Psoas muscle (tissue), 8 donors: ENCODE data around the gene EID2B. TPM values are rescaled to one million over a fixed set of nuclear protein-coding genes. Genes with fewer than 3 reads are reported as not detected.

Source experiments
- ATAC-seq, 4 donors: fragments of 200-7000 bp; cut with Tn5 transposase; one replicate each; pipeline ENCODE4 v1.9.1; 2020; ENCODE audit warnings: moderate library complexity in 3 of 4, mild to moderate bottlenecking in 2 of 4
- DNase-seq, 2 donors: peaks; one replicate each; pipeline ENCODE4 v3.0.0-alpha.2; 2020
- H3K27ac ChIP-seq: fragments of 200-600 bp; one replicate; pipeline ENCODE4 v1.8.0; 2022
- H3K27me3 ChIP-seq, 3 donors: fragments of 200-600 bp in 1 of 3; one replicate each; pipeline versions ENCODE4 v1.6.1 to v1.8.0; 2013 to 2022; ENCODE audit warnings: low read length in 2 of 3, mild to moderate bottlenecking in 2 of 3, moderate library complexity in 1 of 3; ENCODE audit not compliant: insufficient read depth in 3 of 3
- H3K36me3 ChIP-seq, 2 donors: fragments of 200-600 bp in 1 of 2; one replicate each; pipeline versions ENCODE4 v1.6.1 to v1.8.0; 2013 to 2022; ENCODE audit warnings: low read depth in 1 of 2, mild to moderate bottlenecking in 1 of 2, moderate library complexity in 1 of 2; ENCODE audit not compliant: insufficient read depth in 1 of 2
- H3K4me1 ChIP-seq: fragments of 200-600 bp; one replicate; pipeline ENCODE4 v1.8.0; 2022
- H3K4me3 ChIP-seq: fragments of 200-600 bp; one replicate; pipeline ENCODE4 v1.8.0; 2022; ENCODE audit warnings: mild to moderate bottlenecking
- H3K9me3 ChIP-seq: fragments of 200-600 bp; one replicate; pipeline ENCODE4 v1.8.0; 2022
- WGBS, 3 donors: extraction: QIAGEN DNeasy Blood & Tissue Kit; methylation state at CpG; one replicate each; pipeline versions ENCODE4 v1.1.6 to v1.1.7; 2013; 5-methylcytosine and 5-hydroxymethylcytosine counted together
- intact Hi-C, 2 donors: fragments of 100-400 bp; cut with DNase I; formaldehyde crosslinking; loops; one replicate each; pipeline versions ENCODE4 v1.11.0 to v1.14.2; 2022
- polyA plus RNA-seq, 3 donors: library from polyadenylated mRNA; stranded (reverse); fragments of 200-250 nt; gene quantifications; one replicate each; pipeline ENCODE4 v1.2.3, GENCODE V29; 2013
- total RNA-seq, 4 donors: library from RNA; stranded (reverse); fragmentation: NEBNext Ultra II Directional in 2 of 4; extraction: Animal tissue kit (Norgen Biotek cat#: 25700) in 2 of 4; gene quantifications; one replicate each; pipeline versions ENCODE4 v1.2.1 to v1.2.4, GENCODE V29; 2021 to 2023
- TF ChIP-seq, protein P1 (sequence below): fragments of 200-600 bp; IDR thresholded peaks from one replicate; pipeline ENCODE4 v1.8.0; 2022; ENCODE audit warnings: antibody characterized with exemption
- donor health status: healthy with polysubstance abuse.
- donor health status: DM: no; HTN: no; CAD: no; lungs with moderate emphysema.
- donor health status: Bipolar disorder and iron deficiency.
- donor health status: healthy.
- donor health status: DM: yes; HTN: yes; CAD: no.
- donor health status: DM: no; HTN: no; CAD: no.
- donor health status: DM: no; HTN: no; CAD: no.
- donor health status: DM: yes; HTN: yes; CAD: no.

The EID2B gene
- total and polyA plus RNA-seq, 7 donors, result 0.71 to 9.0 (median 1.7) TPM

DNA sequence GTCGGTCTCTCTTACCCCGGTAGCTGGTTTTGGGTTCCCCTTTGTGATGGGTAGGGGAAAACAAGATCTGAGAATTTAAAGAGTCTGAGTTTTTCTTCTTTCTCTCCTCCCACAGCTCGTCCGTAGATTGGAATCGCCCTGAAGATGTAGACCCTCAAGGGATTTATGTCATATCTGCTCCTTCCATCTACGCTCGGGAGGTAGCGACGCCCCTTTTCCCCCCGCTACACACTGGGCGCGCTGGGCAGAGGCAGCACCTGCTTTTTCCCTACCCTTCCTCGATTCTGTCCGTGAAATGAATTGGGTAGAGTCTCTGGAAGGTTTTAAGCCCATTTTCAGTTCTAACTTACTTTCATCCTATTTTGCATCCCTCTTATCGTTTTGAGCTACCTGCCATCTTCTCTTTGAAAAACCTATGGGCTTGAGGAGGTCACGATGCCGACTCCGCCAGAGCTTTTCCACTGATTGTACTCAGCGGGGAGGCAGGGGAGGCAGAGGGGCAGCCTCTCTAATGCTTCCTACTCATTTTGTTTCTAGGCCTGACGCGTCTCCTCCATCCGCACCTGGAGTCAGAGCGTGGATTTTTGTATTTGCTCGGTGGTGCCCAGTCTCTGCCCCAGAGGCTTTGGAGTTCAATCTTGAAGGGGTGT is 24.8 kb downstream of the EID2B start:
- H3K27me3 ChIP-seq, result peaks cover 0 to 97% (median 33%) of the 10 kb centered on the region in 3 donors
- 24 to 32% (median 27%) methylated on average over 24 of the region's 24 CpGs for WGBS, 3 donors

DNA sequence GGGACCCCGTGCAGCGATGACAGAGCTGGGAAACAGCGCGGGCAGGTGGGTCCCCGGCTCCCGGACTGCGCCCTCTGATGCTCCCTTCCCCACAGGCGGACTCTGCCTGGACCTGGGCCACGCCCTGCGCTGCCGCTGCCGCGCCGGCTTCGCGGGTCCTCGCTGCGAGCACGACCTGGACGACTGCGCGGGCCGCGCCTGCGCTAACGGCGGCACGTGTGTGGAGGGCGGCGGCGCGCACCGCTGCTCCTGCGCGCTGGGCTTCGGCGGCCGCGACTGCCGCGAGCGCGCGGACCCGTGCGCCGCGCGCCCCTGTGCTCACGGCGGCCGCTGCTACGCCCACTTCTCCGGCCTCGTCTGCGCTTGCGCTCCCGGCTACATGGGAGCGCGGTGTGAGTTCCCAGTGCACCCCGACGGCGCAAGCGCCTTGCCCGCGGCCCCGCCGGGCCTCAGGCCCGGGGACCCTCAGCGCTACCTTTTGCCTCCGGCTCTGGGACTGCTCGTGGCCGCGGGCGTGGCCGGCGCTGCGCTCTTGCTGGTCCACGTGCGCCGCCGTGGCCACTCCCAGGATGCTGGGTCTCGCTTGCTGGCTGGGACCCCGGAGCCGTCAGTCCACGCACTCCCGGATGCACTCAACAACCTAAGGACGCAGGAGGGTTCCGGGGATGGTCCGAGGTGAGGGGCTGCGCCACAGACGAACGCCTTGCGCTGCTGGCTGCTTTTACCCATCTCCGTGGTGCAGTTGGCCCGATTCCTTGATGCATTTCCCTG is 25.5 kb downstream of the EID2B start:
- Histone ChIP-seq H3K4me1 (no peaks in the 10 kb centered on the region), H3K4me3 (peak overlapping the region; percentile 58), H3K9me3 (no peaks in the 10 kb centered on the region), H3K27ac (no peak overlapping the region), H3K36me3 (no peaks in the 10 kb centered on the region), H3K27me3 (peaks cover 0 to 98% (median 33%) of the 10 kb centered on the region in 3 donors)
- no peak for DNase-seq
- TF ChIP-seq, protein P1, sequence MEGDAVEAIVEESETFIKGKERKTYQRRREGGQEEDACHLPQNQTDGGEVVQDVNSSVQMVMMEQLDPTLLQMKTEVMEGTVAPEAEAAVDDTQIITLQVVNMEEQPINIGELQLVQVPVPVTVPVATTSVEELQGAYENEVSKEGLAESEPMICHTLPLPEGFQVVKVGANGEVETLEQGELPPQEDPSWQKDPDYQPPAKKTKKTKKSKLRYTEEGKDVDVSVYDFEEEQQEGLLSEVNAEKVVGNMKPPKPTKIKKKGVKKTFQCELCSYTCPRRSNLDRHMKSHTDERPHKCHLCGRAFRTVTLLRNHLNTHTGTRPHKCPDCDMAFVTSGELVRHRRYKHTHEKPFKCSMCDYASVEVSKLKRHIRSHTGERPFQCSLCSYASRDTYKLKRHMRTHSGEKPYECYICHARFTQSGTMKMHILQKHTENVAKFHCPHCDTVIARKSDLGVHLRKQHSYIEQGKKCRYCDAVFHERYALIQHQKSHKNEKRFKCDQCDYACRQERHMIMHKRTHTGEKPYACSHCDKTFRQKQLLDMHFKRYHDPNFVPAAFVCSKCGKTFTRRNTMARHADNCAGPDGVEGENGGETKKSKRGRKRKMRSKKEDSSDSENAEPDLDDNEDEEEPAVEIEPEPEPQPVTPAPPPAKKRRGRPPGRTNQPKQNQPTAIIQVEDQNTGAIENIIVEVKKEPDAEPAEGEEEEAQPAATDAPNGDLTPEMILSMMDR, result no peak
- WGBS, 3 donors, result 1 to 2% (median 2%) methylated on average over 73 to 96 of the region's 96 CpGs
- intact Hi-C loops, result no loop called here
- ATAC-seq, result peak in 1 of 4 donors; percentile 17

More for the DNA sequence above, 24.8 kb downstream of the EID2B start:
- peak overlapping the region; percentile 58 for H3K4me3 ChIP-seq
- DNase-seq (no peak), ATAC-seq (no peak)
- H3K27ac ChIP-seq, result no peak overlapping the region
- intact Hi-C loops, result no loop called here
- H3K36me3 ChIP-seq, result no peaks in the 10 kb centered on the region
- TF ChIP-seq, protein P1, result no peak
- no peaks in the 10 kb centered on the region for H3K9me3 ChIP-seq
- no peaks in the 10 kb centered on the region for H3K4me1 ChIP-seq

DNA sequence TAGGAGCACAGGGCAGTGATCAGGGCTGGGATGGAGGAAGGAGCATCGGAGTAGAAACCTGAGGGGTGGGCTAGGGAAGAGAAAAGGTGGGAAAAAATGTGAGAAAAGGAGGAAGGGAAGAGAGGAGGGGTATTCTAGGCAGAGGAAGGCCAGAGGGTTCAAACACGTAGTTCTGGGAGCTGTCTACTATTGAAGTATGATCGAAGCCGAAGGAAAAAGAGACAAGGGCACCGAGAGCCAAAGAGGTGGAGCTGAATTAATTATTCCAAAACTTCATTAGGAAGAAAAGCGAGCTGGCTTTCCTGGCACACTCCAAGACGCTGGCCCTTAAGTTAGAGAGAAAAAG is 26.1 kb downstream of the EID2B start:
- DNase-seq (no peak), ATAC-seq (no peak)
- Histone ChIP-seq H3K4me1 (no peaks in the 10 kb centered on the region), H3K36me3 (no peaks in the 10 kb centered on the region), H3K27me3 (peaks cover 0 to 93% (median 35%) of the 10 kb centered on the region in 3 donors), H3K9me3 (no peaks in the 10 kb centered on the region), H3K4me3 (peak overlapping the region; percentile 58), H3K27ac (no peak overlapping the region)
- intact Hi-C loops, result no loop called here
- TF ChIP-seq, protein P1, result no peak
- WGBS, 3 donors, result 41 to 48% (median 47%) methylated on average over 7 of the region's 7 CpGs

DNA sequence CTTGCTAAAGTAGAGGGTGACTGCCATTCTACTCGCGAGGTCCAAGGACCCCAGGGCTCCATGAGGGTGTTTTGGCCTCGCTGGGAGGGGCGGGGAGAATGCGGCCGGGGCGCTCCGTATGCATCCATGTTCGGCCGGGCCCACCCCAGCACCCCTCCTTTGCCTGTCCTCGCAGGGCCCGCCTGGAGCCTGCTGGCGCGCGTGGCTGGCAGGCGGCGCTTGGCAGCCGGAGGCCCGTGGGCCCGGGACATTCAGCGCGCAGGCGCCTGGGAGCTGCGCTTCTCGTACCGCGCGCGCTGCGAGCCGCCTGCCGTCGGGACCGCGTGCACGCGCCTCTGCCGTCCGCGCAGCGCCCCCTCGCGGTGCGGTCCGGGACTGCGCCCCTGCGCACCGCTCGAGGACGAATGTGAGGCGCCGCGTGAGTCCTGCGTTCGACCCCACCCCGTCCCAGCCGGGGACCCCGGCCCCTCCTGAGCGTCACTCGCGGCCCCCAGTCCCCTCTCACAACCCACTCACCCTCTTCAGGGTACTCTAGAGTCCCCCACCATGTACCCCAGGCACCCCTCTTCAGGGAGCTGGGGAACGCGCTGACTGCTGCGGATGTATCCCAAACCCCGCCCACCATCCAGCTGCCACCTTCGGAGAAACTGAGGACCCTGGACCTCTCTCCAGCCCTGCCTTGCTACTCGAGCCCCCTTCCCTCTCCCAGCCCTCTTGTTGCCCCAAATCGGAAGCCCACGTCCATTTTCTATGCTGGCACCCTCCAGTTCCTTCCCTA is 29.8 kb downstream of the EID2B start:
- Histone ChIP-seq H3K4me1 (peaks cover 15% of the 10 kb centered on the region), H3K27ac (no peak overlapping the region), H3K27me3 (peaks cover 0 to 92% (median 48%) of the 10 kb centered on the region in 3 donors), H3K36me3 (no peaks in the 10 kb centered on the region), H3K9me3 (no peaks in the 10 kb centered on the region), H3K4me3 (no peak overlapping the region)
- TF ChIP-seq, protein P1, result peak; percentile 67
- DNase-seq, result peak; percentile 67 to 72
- WGBS, 3 donors, result 12 to 20% (median 15%) methylated on average over 31 to 69 of the region's 69 CpGs
- peak; percentile 46 to 79 (median 72) for ATAC-seq
- intact Hi-C loops, result no loop called here
